Liver (tissue), 9 donors: Measurements from ENCODE around the gene SYS1. TPM values are rescaled to one million over a fixed set of nuclear protein-coding genes. Genes with fewer than 3 reads are reported as not detected.

Source experiments
- DNase-seq: peaks from one replicate; pipeline ENCODE4 v3.0.0-alpha.2; 2017; ENCODE audit warnings: low spot score
- H3K27ac ChIP-seq, 2 donors: one replicate each; pipeline ENCODE4 v1.7.0; 2013; ENCODE audit warnings: inconsistent platforms in 2 of 2, low read length in 2 of 2, control low read depth in 1 of 2, low read depth in 1 of 2, mild to moderate bottlenecking in 1 of 2
- H3K27me3 ChIP-seq, 4 donors: one replicate each; pipeline versions ENCODE4 v1.6.1 to v1.7.0; 2013; ENCODE audit warnings: low read length in 3 of 4, inconsistent platforms in 1 of 4, mild to moderate bottlenecking in 1 of 4, moderate library complexity in 1 of 4; ENCODE audit not compliant: control insufficient read depth in 4 of 4, insufficient read depth in 4 of 4
- H3K36me3 ChIP-seq, 4 donors: one replicate each; pipeline versions ENCODE4 v1.6.1 to v1.7.0; 2013; ENCODE audit warnings: low read length in 3 of 4, mild to moderate bottlenecking in 3 of 4, low read depth in 1 of 4, moderate library complexity in 1 of 4; ENCODE audit not compliant: control insufficient read depth in 4 of 4, insufficient read depth in 3 of 4
- H3K4me1 ChIP-seq, 4 donors: one replicate each; pipeline versions ENCODE4 v1.6.1 to v1.7.0; 2013; ENCODE audit warnings: low read length in 3 of 4, mild to moderate bottlenecking in 3 of 4, moderate library complexity in 1 of 4; ENCODE audit not compliant: control insufficient read depth in 4 of 4, insufficient read depth in 4 of 4
- H3K4me3 ChIP-seq, 3 donors: one replicate each; pipeline versions ENCODE4 v1.6.1 to v1.7.0; 2013; ENCODE audit warnings: low read length in 3 of 3, control low read depth in 1 of 3, low read depth in 1 of 3, mild to moderate bottlenecking in 1 of 3
- H3K9ac ChIP-seq, 2 donors: one replicate each; pipeline ENCODE4 v1.7.0; 2013; ENCODE audit warnings: low read length in 2 of 2, mild to moderate bottlenecking in 2 of 2, moderate library complexity in 2 of 2, control low read depth in 1 of 2, low read depth in 1 of 2
- H3K9me3 ChIP-seq, 4 donors: one replicate each; pipeline versions ENCODE4 v1.6.1 to v1.7.0; 2013; ENCODE audit warnings: low read length in 3 of 4; ENCODE audit not compliant: control insufficient read depth in 4 of 4
- EGR1 ChIP-seq, 2 donors: IDR thresholded peaks; 2 replicates each; pipeline ENCODE4 v1.6.1; 2016 to 2018; ENCODE audit warnings: antibody characterized with exemption in 2 of 2, low read depth in 2 of 2
- FOXA1 ChIP-seq: IDR thresholded peaks from 2 replicates; pipeline ENCODE4 v1.6.1; 2016; ENCODE audit warnings: antibody characterized with exemption
- FOXA2 ChIP-seq: IDR thresholded peaks from 2 replicates; pipeline ENCODE4 v1.6.1; 2016; ENCODE audit warnings: antibody characterized with exemption
- GABPA ChIP-seq, 2 donors: IDR thresholded peaks in 1 of 2; conservative IDR thresholded peaks in 1 of 2; 2 replicates each; pipeline ENCODE4 v1.6.1; 2016; ENCODE audit warnings: antibody characterized with exemption in 2 of 2, mild to moderate bottlenecking in 1 of 2, moderate library complexity in 1 of 2
- HNF4A ChIP-seq, 2 donors: conservative IDR thresholded peaks; 2 replicates each; pipeline ENCODE4 v1.6.1; 2016; ENCODE audit warnings: antibody characterized with exemption in 2 of 2, mild to moderate bottlenecking in 2 of 2
- HNF4G ChIP-seq: IDR thresholded peaks from 2 replicates; pipeline ENCODE4 v1.6.1; 2016; ENCODE audit warnings: antibody characterized with exemption
- JUND ChIP-seq, 2 donors: IDR thresholded peaks; 2 replicates each; pipeline ENCODE4 v1.6.1; 2016; ENCODE audit warnings: antibody characterized with exemption in 2 of 2
- MAX ChIP-seq: IDR thresholded peaks from 2 replicates; pipeline ENCODE4 v1.6.1; 2016; ENCODE audit warnings: antibody characterized with exemption
- NR2F2 ChIP-seq: IDR thresholded peaks from 2 replicates; pipeline ENCODE4 v1.6.1; 2016; ENCODE audit warnings: antibody characterized with exemption
- RAD21 ChIP-seq, 2 donors: IDR thresholded peaks; 2 replicates each; pipeline ENCODE4 v1.6.1; 2016; ENCODE audit warnings: antibody characterized with exemption in 2 of 2, mild to moderate bottlenecking in 2 of 2
- REST ChIP-seq: IDR thresholded peaks from 2 replicates; pipeline ENCODE4 v1.6.1; 2016; ENCODE audit warnings: antibody characterized with exemption, mild to moderate bottlenecking
- RXRA ChIP-seq, 2 donors: IDR thresholded peaks; 2 replicates each; pipeline ENCODE4 v1.6.1; 2017 to 2018; ENCODE audit warnings: antibody characterized with exemption in 2 of 2, mild to moderate bottlenecking in 1 of 2
- SP1 ChIP-seq: IDR thresholded peaks from 2 replicates; pipeline ENCODE4 v1.6.1; 2018; ENCODE audit warnings: antibody characterized with exemption, mild to moderate bottlenecking
- TAF1 ChIP-seq: conservative IDR thresholded peaks from 2 replicates; pipeline ENCODE4 v1.6.1; 2016; ENCODE audit warnings: antibody characterized with exemption, mild to moderate bottlenecking
- YY1 ChIP-seq: IDR thresholded peaks from 2 replicates; pipeline ENCODE4 v1.6.1; 2016; ENCODE audit warnings: antibody characterized with exemption, mild to moderate bottlenecking
- WGBS: extraction: QIAGEN DNeasy Blood & Tissue Kit; methylation state at CpG from one replicate; pipeline ENCODE4 v1.1.7; 2013; 5-methylcytosine and 5-hydroxymethylcytosine counted together
- polyA plus RNA-seq, 2 donors: library from polyadenylated mRNA; stranded (reverse) in 1 of 2; unstranded in 1 of 2; fragments of 200-250 nt in 1 of 2; fragments of >200 nt in 1 of 2; fragmentation: Nextera tagmentation in 1 of 2; extraction: Ambion mirVana in 1 of 2; gene quantifications; one replicate each; pipeline versions ENCODE4 v1.2.1 to v1.2.3, GENCODE V29; 2013 to 2015
- total RNA-seq, 2 donors: library from RNA; depleted of rRNA; stranded (reverse); fragments of >200 nt; gene quantifications; one replicate each; pipeline ENCODE4 v1.2.3, GENCODE V29; 2014
- TF ChIP-seq, protein P1 (sequence below): fragments of 150-350 bp; IDR thresholded peaks from 2 replicates; pipeline ENCODE4 v1.5.1; 2017; ENCODE audit warnings: improper control_type of control experiment, low read depth, low read length; ENCODE audit not compliant: missing input control
- TF ChIP-seq, protein P2 (sequence below): IDR thresholded peaks from 2 replicates; pipeline ENCODE4 v1.6.1; 2016; ENCODE audit warnings: antibody characterized with exemption
- TF ChIP-seq, protein P3 (sequence below): IDR thresholded peaks from 2 replicates; pipeline ENCODE4 v1.6.1; 2016; ENCODE audit warnings: antibody characterized with exemption
- donor health status: healthy.
- donor health status: healthy.
- donor health status: healthy.
- donor health status: healthy.
- donor health status: healthy.

Gene SYS1
- total and polyA plus RNA-seq, 4 donors: 15.0 to 37.8 (median 28.1) TPM

GRCh38 chr20:45387274-45387673 lies 24.3 kb downstream of the SYS1 start:
- Histone ChIP-seq H3K4me1 (peaks cover 0 to 2% (median 0%) of the 10 kb centered on the region in 4 donors), H3K36me3 (no peaks in the 10 kb centered on the region), H3K27ac (no peak overlapping the region), H3K9ac (no peak overlapping the region), H3K4me3 (no peak overlapping the region), H3K27me3 (no peaks in the 10 kb centered on the region), H3K9me3 (no peaks in the 10 kb centered on the region)
- no peak for TF ChIP-seq HNF4A (conservative IDR thresholded peaks at IDR 0.05)
- no peak for TF ChIP-seq TAF1
- no peak for TF ChIP-seq FOXA1
- TF ChIP-seq YY1: no peak
- TF ChIP-seq NR2F2: no peak
- TF ChIP-seq HNF4G: no peak
- TF ChIP-seq, protein P1, sequence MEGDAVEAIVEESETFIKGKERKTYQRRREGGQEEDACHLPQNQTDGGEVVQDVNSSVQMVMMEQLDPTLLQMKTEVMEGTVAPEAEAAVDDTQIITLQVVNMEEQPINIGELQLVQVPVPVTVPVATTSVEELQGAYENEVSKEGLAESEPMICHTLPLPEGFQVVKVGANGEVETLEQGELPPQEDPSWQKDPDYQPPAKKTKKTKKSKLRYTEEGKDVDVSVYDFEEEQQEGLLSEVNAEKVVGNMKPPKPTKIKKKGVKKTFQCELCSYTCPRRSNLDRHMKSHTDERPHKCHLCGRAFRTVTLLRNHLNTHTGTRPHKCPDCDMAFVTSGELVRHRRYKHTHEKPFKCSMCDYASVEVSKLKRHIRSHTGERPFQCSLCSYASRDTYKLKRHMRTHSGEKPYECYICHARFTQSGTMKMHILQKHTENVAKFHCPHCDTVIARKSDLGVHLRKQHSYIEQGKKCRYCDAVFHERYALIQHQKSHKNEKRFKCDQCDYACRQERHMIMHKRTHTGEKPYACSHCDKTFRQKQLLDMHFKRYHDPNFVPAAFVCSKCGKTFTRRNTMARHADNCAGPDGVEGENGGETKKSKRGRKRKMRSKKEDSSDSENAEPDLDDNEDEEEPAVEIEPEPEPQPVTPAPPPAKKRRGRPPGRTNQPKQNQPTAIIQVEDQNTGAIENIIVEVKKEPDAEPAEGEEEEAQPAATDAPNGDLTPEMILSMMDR: no peak
- TF ChIP-seq, protein P2, sequence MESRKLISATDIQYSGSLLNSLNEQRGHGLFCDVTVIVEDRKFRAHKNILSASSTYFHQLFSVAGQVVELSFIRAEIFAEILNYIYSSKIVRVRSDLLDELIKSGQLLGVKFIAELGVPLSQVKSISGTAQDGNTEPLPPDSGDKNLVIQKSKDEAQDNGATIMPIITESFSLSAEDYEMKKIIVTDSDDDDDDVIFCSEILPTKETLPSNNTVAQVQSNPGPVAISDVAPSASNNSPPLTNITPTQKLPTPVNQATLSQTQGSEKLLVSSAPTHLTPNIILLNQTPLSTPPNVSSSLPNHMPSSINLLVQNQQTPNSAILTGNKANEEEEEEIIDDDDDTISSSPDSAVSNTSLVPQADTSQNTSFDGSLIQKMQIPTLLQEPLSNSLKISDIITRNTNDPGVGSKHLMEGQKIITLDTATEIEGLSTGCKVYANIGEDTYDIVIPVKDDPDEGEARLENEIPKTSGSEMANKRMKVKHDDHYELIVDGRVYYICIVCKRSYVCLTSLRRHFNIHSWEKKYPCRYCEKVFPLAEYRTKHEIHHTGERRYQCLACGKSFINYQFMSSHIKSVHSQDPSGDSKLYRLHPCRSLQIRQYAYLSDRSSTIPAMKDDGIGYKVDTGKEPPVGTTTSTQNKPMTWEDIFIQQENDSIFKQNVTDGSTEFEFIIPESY: no peak
- no peak for TF ChIP-seq EGR1 (IDR thresholded peaks at IDR 0.05; ENCODE audit: low read depth in 2 of 2)
- no peak for TF ChIP-seq RAD21 (IDR thresholded peaks at IDR 0.05)
- TF ChIP-seq SP1: no peak
- no peak for TF ChIP-seq RXRA (IDR thresholded peaks at IDR 0.05)
- no peak for TF ChIP-seq REST
- TF ChIP-seq, protein P3, sequence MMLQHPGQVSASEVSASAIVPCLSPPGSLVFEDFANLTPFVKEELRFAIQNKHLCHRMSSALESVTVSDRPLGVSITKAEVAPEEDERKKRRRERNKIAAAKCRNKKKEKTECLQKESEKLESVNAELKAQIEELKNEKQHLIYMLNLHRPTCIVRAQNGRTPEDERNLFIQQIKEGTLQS: no peak
- TF ChIP-seq FOXA2: no peak
- no peak for TF ChIP-seq GABPA (IDR thresholded peaks at IDR 0.05 in 1 of 2, conservative IDR thresholded peaks at IDR 0.05 in 1 of 2)
- no peak for TF ChIP-seq MAX
- no peak for DNase-seq
- 94% methylated on average over 1 of the region's 1 CpG for WGBS

- H3K9me3 ChIP-seq: no peaks in the 10 kb centered on the region
- H3K4me1 ChIP-seq: no peaks in the 10 kb centered on the region
- DNase-seq: no peak
- 95% methylated on average over 2 of the region's 2 CpGs for WGBS
- no peak overlapping the region for H3K27ac ChIP-seq
- no peaks in the 10 kb centered on the region for H3K36me3 ChIP-seq
- H3K4me3 ChIP-seq: no peak overlapping the region
- no peak overlapping the region for H3K9ac ChIP-seq
- H3K27me3 ChIP-seq: no peaks in the 10 kb centered on the region
- no peak for TF ChIP-seq JUND (IDR thresholded peaks at IDR 0.05)
- no peak for TF ChIP-seq TAF1
- TF ChIP-seq, protein P2: no peak
- no peak for TF ChIP-seq MAX
- TF ChIP-seq HNF4A (conservative IDR thresholded peaks at IDR 0.05): no peak
- no peak for TF ChIP-seq RXRA (IDR thresholded peaks at IDR 0.05)
- TF ChIP-seq, protein P1: no peak
- no peak for TF ChIP-seq RAD21 (IDR thresholded peaks at IDR 0.05)
- TF ChIP-seq FOXA1: no peak
- no peak for TF ChIP-seq HNF4G
- TF ChIP-seq NR2F2: no peak
Measured at GRCh38 chr20:45390931-45391330, 28.0 kb downstream of the SYS1 start.
